NCI-H2171 (cell line): Measurements from ENCODE around the gene RNF166.

Experiments used
- DNase-seq: peaks from one replicate; lab custom pipeline; 2025; lab: John Stamatoyannopoulos, UW

The RNF166 gene

GRCh38 chr16:88652762-88653063 lies 53.5 kb downstream of the RNF166 start:
- DNase-seq: no peak

- no peak for DNase-seq
Measured at GRCh38 chr16:88651989-88652761, 54.0 kb downstream of the RNF166 start.

GRCh38 chr16:88651276-88651988 lies 54.8 kb downstream of the RNF166 start:
- no peak for DNase-seq

- DNase-seq: no peak
Measured at GRCh38 chr16:88650749-88651275, 55.4 kb downstream of the RNF166 start, which contains the start of gene CYBA. Gene CYBA (minus strand): TSS chr16:88651053. CDS start chr16:88651013, 40 bp downstream.

- no peak for DNase-seq
Measured at GRCh38 chr16:88649924-88650748, 56.1 kb downstream of the RNF166 start.

- DNase-seq: no peak
Measured at GRCh38 chr16:88649195-88649923, 56.8 kb downstream of the RNF166 start.

- DNase-seq: no peak
Measured at GRCh38 chr16:88647178-88648070, 58.8 kb downstream of the RNF166 start.
